Measurements from ENCODE around the gene MYO16. TPM values are rescaled to one million over a fixed set of nuclear protein-coding genes. Genes with fewer than 3 reads are reported as not detected.

MYO16 gene
- total RNA-seq, 1 experiment from 2014 or later: not detected

- Histone ChIP-seq H3K56ac (ENCODE audit: insufficient read length, low read depth, low read length) (no peak overlapping the region), H2BK20ac (ENCODE audit: low read depth, low read length, poor library complexity, severe bottlenecking) (no peak overlapping the region), H3K4me1 (ENCODE audit: insufficient read depth, low read length) (no peaks in the 10 kb centered on the region), H3T11ph (ENCODE audit: low read length) (no peak overlapping the region), H3K27ac (ENCODE audit: insufficient read length, low read depth, low read length) (no peak overlapping the region), H3K18ac (ENCODE audit: insufficient read length, low read depth, low read length) (no peak overlapping the region), H3K4me2 (ENCODE audit: insufficient read depth, insufficient read length, low read length) (no peak overlapping the region), H3K27me3 (ENCODE audit: insufficient read depth, low read length) (no peaks in the 10 kb centered on the region), H3K79me2 (ENCODE audit: insufficient read depth, low read length) (no peaks in the 10 kb centered on the region), H3K23me2 (ENCODE audit: insufficient read length, low read depth, low read length, poor library complexity, severe bottlenecking) (no peaks in the 10 kb centered on the region), H4K8ac (replicated peaks; ENCODE audit: insufficient read length, low read depth, low read length) (no peak overlapping the region), H3K23ac (ENCODE audit: insufficient read length, low read depth, low read length) (no peak overlapping the region), H2AFZ (ENCODE audit: low read length) (no peak overlapping the region), H4K91ac (ENCODE audit: insufficient read length, low read depth, low read length) (no peak overlapping the region), H4K20me1 (ENCODE audit: control insufficient read depth, insufficient read depth, insufficient read length) (no peaks in the 10 kb centered on the region), H2BK120ac (ENCODE audit: low read depth, low read length, poor library complexity, severe bottlenecking) (no peak overlapping the region), H3K79me1 (ENCODE audit: insufficient read depth, low read depth, low read length, poor library complexity, severe bottlenecking) (no peaks in the 10 kb centered on the region), H3K14ac (ENCODE audit: insufficient read depth, low read length) (no peak overlapping the region), H2AK5ac (ENCODE audit: insufficient read length, low read length) (no peak overlapping the region), H3K9me3 (ENCODE audit: control insufficient read depth, low read depth, low read length) (no peaks in the 10 kb centered on the region), H2BK15ac (ENCODE audit: low read depth, low read length) (no peak overlapping the region), H4K5ac (ENCODE audit: insufficient read length, low read depth, low read length) (no peak overlapping the region), H2BK12ac (ENCODE audit: insufficient read length, low read depth, low read length) (no peak overlapping the region), H2BK5ac (ENCODE audit: insufficient read length, low read length) (no peak overlapping the region), H3K4ac (ENCODE audit: low read depth, low read length) (no peak overlapping the region), H3K9ac (ENCODE audit: extremely low read depth, insufficient read length, low read length) (no peak overlapping the region)
- H3K4me3 Mint-ChIP-seq: no peak overlapping the region
- H3K27ac Mint-ChIP-seq: no peak overlapping the region
- no peaks in the 10 kb centered on the region; a peak in 1 of 5 replicates for H3K9me3 Mint-ChIP-seq
- peaks cover 4% of the 10 kb centered on the region; the same call in 1 of the 2 replicates for H3K27me3 Mint-ChIP-seq (ENCODE audit: low read depth)
- peaks cover 0 to 7% of the 10 kb centered on the region in 2 experiments; a peak in 2 of 4 replicates for H3K4me1 Mint-ChIP-seq
- no peak for DNase-seq
- no CpG with 5 or more reads among the region's 3 CpGs for WGBS (ENCODE audit: extremely low coverage, insufficient read length, low lambda C conversion rate)
- H3K36me3 Mint-ChIP-seq (ENCODE audit: insufficient read depth in 1 of 3, low read depth in 3 of 3): no peaks in the 10 kb centered on the region; a peak in 2 of 7 replicates
- no peak for TF ChIP-seq CTCF (conservative IDR thresholded peaks at IDR 0.05)
Observed at GRCh38 chr13:108650271-108650670, 20.9 kb downstream of the MYO16 start.
